K562 (cell line): Measurements from ENCODE around the gene PIP5K1B. TPM values are rescaled to one million over a fixed set of nuclear protein-coding genes. Genes with fewer than 3 reads are reported as not detected.
A peak's percentile ranks its signal among the peaks of the same experiment; 100 is the strongest.

ENCODE experiments used
- BCLAF1 ChIP-seq, 2 experiments: fragments of 450-650 bp in 1 of 2; IDR thresholded peaks; 2 replicates each; pipeline ENCODE4 v1.6.1; 2011 to 2017; ENCODE audit warnings: low read depth in 2 of 2, antibody characterized with exemption in 1 of 2, borderline replicate concordance in 1 of 2, low read length in 1 of 2, mild to moderate bottlenecking in 1 of 2, mixed read lengths in 1 of 2; ENCODE audit not compliant: control insufficient read depth in 1 of 2
- BCOR ChIP-seq: fragments of 450-650 bp; IDR thresholded peaks from 2 replicates; pipeline ENCODE4 v1.6.1; 2016
- PRDM10 ChIP-seq: fragments of 450-650 bp; IDR thresholded peaks from 2 replicates; pipeline ENCODE4 v1.6.1; 2018; ENCODE audit not compliant: partially characterized antibody
- polyA plus RNA-seq, 8 experiments: library from polyadenylated mRNA; depleted of rRNA in 4 of 8; stranded (reverse) in 5 of 8; unstranded in 3 of 8; fragments of >200 nt; fragmentation: Nextera tagmentation in 2 of 8; fragmentation: Illumina TruSeq in 1 of 8; extraction: Ambion mirVana in 2 of 8; extraction: Trizol in 1 of 8; gene quantifications; 2 replicates each; pipeline versions ENCODE4 v1.2.1 to v1.2.3, GENCODE V29; 2011 to 2014; ENCODE audit warnings: inconsistent platforms in 1 of 8, missing spikeins in 1 of 8
- total RNA-seq, 7 experiments: library from RNA; depleted of rRNA in 6 of 7; stranded (reverse); fragments of >200 nt in 6 of 7; fragmentation: Illumina TruSeq in 2 of 7; extraction: Trizol in 2 of 7; gene quantifications; 2 replicates each; pipeline versions ENCODE4 v1.2.1 to v1.2.3, GENCODE V29; 2011 to 2021; ENCODE audit warnings: low replicate concordance in 1 of 7

Gene PIP5K1B
- total and polyA plus RNA-seq, 9 of the 15 experiments (the other 6 are each of a cell fraction or from before 2014, with no cell fraction given), result 3.1 to 12.9 (median 7.4) TPM

- TF ChIP-seq BCLAF1 (IDR thresholded peaks at IDR 0.05; ENCODE audit: borderline replicate concordance in 1 of 2, control insufficient read depth in 1 of 2, low read depth in 2 of 2, low read length in 1 of 2) (0 out of 4 replicates have a peak, but pooled peaks of 1 of the 2 experiments have one; percentile 49), PRDM10 (peak; percentile 43), BCOR (peak; percentile 100)
Observed at GRCh38 chr9:69035438-69036308, 330.6 kb downstream of the PIP5K1B start, which contains the start of gene FXN (continued).
